ENCODE data around the gene KPNA6. TPM values are rescaled to one million over a fixed set of nuclear protein-coding genes. Genes with fewer than 3 reads are reported as not detected.

Gene KPNA6
- total and polyA plus RNA-seq, 2 of the 13 experiments (the other 11 are each of a cell fraction or from before 2014, with no cell fraction given), result 22.0 to 47.5 TPM

- TF ChIP-seq KIAA2018 (CRISPR knock-in tag; IDR thresholded peaks at IDR 0.05; ENCODE audit: borderline replicate concordance), result no peak
- TF ChIP-seq NRL (CRISPR knock-in tag; IDR thresholded peaks at IDR 0.05; ENCODE audit: borderline replicate concordance), result peak; percentile 40
- no peak for TF ChIP-seq TEF (CRISPR knock-in tag; IDR thresholded peaks at IDR 0.05)
- TF ChIP-seq UBTF (CRISPR knock-in tag; IDR thresholded peaks at IDR 0.05), result peak; percentile 51; the same call in 1 of the 2 replicates
- TF ChIP-seq ZNF530 (CRISPR knock-in tag; IDR thresholded peaks at IDR 0.05; ENCODE audit: low read depth), result no peak
- TF ChIP-seq PRMT3 (CRISPR knock-in tag; IDR thresholded peaks at IDR 0.05; ENCODE audit: borderline replicate concordance, low read depth), result no peak
- peak; percentile 86; the same call in 1 of the 2 replicates for TF ChIP-seq THAP9 (CRISPR knock-in tag; IDR thresholded peaks at IDR 0.05; ENCODE audit: borderline replicate concordance)
- TF ChIP-seq NR3C1 (CRISPR knock-in tag; IDR thresholded peaks at IDR 0.05), result no peak
- TF ChIP-seq KDM6A (CRISPR knock-in tag; IDR thresholded peaks at IDR 0.05; ENCODE audit: low read depth), result no peak
- no peak for TF ChIP-seq ZNF331 (CRISPR knock-in tag; IDR thresholded peaks at IDR 0.05)
- no peak for TF ChIP-seq CTCF (CRISPR knock-in tag; IDR thresholded peaks at IDR 0.05)
- TF ChIP-seq ZFP1 (CRISPR knock-in tag; IDR thresholded peaks at IDR 0.05), result no peak
These were observed 114.3 kb downstream of the KPNA6 start, which contains the start of the genes EIF3I and TMEM234 (continued) for GRCh38 chr1:32221980-32222755.
